DMS153 treated with DMSO at 0.1 percent for 48 hours (cell line): Measurements from ENCODE around the gene ATG7.
"Not testable (repeated sequence)": the region's sequence is repeated elsewhere in the genome, so short reads cannot be mapped to it uniquely, and the experiment has no call there.

ENCODE experiments used
- DNase-seq: peaks from one replicate; lab custom pipeline; 2025; ENCODE audit not compliant: unreplicated experiment; lab: John Stamatoyannopoulos, UW

ATG7 gene

DNA sequence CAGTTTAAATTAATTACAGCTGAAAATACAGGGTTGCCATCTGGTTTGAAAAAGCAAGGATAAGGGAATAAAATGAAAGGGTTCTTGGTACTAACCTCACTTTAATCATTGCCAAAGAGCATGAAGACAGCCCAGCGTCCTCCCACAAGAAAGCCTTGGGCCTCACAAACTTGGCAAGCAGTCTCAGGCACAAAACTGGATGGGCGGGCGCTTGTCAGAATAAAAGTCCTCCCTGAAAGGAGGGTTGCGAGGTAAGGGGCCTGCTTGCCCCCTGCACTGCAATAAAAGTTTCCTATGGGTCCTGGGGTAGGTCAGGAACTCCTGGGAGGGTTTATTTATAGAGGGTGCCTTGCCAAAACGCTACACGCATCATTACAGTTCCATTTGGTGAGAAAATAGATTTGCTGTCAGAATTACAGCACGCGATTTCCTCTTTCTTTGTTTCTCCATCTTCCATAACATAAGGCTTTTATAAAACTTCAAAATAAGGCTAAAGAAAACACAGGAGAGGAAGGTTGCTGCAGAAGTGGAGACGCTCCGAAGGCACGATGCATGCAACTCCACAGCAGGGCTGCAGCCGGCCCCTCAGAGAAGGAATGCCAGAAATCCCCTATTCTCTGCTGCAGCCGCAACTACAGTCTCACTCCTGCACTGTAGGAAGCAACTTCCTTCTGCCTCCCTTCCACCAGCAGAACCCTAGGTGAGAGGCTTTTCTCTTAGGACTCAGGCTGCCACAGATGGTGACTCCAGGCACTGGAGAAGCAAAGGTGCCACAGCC, 310.2 kb downstream of the ATG7 start:
- DNase-seq, result no peak

DNA sequence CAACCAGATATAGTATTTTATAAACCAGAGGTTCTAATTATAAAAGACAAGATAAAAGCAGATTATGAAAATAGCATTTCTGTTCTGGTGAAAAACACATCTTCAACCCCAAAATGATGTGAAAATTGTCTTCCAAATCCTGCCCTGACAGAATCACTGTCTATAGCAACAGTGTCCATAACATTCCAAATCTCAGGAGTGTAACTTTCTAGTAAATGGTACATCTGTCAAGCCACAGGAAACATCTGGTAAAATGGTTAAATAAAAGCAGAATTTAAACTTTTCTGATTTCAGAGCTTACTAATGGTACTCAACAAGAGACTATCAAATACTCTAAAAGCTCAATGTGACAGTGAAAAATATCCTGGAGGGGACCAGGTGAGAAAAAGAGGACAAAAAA, 311.0 kb downstream of the ATG7 start:
- no peak for DNase-seq

DNA sequence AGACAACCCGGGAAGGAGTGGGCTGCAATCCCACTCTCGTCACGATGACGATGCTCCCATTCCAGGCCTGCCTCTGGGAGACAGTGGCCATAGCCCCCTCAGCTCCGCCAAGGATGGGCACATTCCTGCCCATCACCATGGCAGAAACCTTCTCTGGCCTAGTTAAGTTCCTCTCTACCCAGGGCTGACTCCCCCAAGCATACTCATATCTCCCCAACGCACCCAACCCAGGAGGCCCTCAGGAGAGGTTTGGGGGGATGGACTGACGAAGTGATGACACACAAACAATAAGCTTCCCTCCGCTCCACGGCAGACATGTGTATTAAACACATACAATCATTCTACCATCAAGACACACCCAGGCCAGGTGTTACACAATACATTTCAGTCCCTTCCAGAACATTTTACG, 311.4 kb downstream of the ATG7 start:
- no peak for DNase-seq

DNA sequence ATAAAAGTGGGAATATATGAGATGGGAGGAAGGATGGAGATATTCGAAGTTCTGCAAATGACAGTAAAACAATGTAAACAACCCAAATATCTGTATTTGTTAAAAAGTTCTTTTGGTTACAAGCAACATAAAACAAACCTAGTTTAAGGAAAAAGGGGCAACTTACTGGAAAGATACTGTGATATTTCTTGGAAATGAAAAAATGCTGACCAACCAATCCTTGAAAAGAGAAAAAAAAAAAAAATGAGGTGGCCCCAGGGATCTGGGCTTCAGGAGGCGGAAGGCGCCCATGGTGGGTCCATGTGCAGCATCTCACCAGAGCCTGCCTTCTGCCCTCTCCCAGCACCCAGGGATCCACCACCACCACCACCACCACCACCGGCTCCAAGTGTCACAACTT, 312.4 kb downstream of the ATG7 start:
- DNase-seq, result no peak

DNA sequence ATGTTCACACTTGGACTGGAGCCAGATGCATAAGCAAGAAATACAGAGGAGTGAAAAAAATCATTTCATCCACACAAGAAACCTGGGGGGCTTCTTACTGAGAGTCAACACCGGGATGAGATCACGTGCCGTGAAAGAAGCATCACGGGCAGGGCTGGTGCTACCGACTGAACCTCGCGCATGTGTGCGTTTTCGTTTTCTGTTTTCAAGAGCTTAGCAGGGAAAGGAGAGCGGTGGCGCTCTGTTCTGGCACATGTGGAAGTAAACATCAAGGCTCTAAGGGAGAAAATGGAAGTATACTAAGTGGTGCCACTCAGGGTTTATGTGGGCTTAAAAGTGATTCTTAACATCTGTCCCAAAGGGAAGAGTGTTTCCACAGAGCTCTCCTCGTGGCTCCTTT, 315.6 kb downstream of the ATG7 start:
- DNase-seq, result no peak

DNA sequence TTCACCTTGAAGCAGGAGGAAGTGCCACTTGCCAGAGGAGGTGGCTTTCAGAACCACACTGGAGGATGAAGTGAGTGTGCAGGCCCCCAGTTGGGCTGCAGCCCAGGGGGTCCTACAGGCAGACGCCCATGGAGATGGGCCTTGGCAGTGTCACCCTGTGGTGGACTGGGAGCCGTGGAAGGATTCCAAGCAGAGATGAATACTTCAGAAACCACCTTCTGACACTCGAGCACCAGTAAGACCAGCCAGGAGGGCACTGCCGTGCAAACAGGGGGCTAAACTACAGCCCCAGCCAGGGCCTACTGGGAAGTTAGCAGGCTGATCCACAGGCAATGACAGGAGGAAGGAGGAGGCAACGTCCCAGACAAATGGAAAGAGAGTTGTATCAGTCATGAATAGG, 316.1 kb downstream of the ATG7 start:
- no peak for DNase-seq

DNA sequence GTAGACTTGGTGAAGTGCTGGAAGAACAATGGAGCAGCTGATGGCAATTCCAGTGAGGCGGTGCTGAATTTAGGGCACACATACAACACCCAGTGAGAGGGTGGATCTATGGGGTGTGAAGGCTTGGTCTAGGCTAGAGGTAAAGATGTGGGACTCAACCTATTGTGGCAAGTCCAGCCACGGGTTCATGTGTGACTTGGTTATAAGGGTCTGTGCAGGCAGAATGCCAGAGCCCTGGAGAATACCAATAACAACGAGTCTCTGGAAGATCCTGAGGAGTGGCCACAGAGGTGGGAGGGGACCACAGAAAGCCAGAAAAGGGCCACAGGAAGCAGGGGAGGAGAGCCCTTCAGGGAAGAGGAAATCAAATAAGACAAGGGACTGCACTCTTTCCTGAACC, 316.6 kb downstream of the ATG7 start:
- DNase-seq, result no peak

DNA sequence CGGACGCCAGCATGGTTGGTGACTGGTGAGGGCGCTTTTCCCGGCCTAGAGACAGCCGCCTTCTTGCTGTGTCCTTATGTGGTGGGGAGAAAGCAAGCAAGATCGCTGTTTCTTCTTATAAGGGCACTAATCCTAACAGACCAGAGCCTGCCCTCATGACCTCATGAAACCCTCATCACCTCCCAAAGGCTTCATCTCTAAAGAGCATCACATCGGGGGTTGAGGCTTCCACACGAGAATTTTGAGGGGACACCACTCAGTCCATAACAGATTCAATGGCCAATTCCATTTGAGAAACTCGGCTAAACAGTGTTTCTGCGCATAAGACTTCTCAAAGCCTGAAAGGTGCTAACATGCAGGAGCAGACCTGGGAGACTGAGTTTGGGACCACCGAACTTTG, 317.5 kb downstream of the ATG7 start:
- DNase-seq, result no peak

DNA sequence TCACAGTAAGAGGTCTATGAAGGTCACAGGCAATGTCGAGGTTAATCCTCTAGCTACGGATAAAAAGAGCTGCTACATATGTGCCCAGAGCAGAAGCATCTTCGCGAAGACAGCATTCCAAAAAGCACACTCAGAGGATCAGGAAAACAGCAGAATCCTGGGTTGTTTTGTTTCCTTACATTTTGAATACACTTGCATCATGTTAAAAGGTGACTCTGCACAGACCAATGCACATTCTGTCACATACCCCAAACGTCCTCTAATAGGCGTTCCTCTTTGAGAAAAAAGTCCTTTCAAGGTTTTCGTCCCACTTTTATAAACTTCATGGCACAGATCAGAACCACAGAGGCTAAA, 318.8 kb downstream of the ATG7 start:
- DNase-seq, result no peak

DNA sequence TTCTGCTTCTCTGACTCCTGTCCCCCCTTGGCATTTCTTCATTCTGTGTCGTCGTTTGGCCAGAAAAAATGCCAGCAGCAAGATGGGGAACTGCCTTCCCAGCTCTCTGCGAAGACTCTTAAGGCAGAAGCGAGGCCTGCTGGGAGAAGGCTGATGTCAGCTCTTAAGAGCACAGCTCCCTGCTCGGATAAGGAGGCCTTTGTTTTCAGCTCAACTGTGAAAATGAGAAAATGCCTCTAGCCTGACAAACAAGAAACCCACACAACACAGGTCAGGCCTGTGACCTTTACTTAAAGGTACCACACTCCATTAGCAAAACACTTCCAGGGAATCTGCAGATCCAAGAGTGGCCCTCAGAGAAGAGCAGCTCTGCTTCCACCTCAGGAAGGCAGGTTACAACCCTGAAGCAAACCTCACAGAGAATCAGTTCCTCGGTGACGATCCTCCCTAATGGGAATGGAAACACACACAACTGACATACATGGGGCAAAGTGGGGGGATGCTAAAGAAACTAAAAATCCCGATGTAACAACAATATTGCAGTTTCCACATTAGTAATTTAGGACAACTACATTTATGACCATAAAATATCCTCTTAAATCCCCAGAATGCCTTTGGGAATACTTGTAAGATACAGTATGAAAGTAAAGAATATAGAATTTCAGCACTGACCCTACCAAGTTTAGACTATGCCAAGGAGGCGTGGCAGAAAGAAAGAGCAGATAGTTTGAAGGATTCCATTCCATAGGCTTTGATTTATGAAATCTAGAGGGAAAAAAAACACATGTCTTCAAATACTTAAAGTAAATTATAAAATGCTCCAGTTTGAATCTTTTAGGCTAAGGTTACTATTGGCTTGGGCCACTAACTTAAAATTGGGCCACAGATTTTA, 319.4 kb downstream of the ATG7 start:
- no peak for DNase-seq

DNA sequence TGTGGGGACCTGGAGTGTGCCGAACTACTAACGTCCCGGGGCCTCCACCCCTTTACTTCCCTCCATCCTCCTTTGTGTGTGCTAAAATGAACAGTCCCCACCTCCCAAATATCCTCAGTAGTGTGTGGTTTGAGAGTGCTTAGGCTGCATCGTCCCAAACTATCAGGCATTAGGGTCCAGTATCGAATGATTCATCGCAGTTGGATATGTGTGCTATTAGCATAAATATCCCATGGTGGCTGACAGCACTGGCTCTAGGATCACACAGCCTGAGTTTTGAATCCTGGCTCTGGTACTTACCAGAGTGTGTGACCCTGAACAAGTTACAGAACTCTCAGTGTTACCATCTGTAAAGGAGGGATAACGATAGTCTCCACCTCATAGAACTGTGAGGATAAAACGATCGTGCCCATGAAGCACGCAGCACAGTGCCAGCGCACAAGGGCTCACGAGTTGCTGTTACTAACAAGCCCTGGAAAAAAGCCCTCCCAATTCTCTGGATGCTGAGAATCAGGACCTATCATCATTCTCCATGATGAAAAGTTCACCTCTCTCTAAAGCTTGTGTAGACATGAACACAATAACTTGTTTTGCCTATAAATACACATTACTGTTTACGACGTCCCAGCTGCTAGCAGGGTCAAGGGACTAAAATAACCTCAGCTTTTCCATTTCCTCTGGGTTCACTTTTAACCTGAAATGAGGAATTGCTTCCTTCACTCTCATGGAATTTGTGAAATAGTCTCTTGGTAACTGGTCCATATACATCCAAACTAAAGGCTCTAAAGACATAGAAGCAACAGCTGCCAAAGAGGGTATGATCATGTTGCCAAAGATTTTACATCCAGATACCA, 320.5 kb downstream of the ATG7 start:
- no peak for DNase-seq

DNA sequence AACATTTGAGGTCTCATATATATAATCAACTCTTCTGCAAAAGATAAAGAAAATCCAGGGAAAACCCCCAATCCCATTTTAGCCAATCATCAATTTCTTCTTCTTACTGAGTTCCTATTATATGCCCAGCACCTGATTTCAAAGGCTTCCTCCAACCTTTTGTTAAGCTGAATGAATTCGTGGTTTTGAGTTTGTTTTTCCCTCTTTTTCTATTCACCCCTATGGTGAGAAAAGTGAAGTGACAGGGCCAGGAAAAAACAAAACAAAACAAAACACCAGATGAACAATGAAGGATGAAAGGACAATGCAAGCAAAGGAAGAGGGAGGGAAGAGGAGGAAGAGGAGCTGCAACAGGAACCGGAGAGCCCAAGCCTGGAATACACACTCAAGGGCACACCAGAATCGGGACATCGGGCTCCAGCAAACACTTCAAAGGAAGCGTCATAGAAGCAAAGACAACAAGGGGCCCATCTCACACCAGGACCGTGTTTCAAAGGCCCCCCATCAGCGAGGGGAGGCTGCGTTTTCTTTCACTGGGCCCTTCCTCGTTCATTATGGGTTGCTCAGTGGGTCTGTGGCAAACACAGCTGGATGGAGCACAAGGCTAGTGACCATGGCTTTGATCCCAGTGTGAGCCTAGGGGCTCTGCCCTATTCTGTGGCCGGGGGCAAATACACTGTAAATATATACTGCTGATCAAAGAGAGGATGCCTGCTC, 321.3 kb downstream of the ATG7 start:
- no peak for DNase-seq

DNA sequence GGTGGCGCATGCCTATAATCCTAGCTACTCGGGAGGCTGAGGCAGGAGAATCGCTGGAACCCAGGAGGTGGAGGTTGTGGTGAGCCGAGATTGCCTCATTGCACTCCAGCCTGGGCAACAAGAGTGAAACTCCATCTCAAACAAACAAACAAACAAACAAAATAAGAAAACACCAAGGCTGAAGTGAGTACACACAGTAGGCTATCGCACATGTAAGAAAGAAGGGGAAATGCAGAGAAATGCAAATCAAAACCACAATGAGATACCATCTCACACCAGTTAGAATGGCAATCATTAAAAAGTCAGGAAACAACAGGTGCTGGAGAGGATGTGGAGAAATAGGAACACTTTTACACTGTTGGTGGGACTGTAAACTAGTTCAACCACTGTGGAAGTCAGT, 322.8 kb downstream of the ATG7 start:
- not testable (repeated sequence) for DNase-seq

DNA sequence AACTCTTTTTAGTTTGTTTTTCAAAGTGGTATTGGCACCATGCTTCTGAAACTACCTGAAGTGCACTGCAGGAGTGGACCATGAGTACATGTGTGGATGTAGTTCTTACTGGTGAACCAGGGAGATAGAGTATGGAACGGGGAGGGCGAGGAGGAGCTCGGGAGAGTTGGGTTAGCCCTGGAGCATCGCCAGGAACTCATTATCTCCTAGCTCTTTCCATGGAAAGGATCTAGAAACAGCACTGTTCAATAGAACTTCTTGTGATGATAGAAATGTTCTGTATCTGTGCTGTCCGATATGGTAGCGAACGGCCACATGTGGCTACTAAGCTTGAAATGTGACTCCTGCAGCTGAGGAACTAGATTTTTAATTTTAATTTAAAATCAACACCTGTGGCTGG, 324.2 kb downstream of the ATG7 start:
- DNase-seq, result no peak

DNA sequence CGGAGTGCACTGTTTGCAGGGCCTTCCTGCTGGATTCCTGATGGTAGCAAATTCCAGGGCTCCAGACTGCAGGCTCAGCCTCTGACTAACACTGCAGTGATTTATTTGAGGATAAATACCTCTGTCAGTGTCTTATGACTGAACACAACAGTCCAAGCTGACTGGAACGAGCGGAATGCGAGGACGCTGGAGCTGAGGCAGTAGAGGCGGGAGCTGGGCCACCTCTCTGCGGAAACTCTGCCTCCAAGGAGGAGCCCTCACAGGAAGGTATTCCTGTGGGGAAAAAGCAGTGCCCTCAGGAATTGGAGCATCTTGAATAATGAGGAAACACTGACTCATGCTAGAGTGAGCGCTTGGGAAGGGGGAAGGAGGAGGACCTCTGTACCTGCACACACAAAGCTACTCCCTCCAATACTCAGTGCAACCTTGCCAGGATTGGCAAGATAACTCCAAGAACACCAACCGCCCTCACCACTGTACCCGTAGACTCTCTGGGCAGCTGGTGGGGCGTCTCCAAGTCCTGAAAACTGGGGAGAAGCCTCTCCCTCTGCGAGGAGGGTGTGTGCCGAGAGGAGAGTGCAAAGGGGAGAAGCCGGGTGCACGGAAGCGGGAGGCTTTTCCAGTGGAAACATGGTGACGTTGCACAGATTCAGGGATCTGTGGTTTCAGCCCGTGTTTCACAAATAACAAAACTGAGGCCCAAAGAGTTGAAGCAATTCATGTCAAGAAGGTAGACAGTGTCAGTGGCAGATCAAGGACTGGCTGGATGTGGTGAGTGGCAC, 328.5 kb downstream of the ATG7 start:
- DNase-seq, result no peak

DNA sequence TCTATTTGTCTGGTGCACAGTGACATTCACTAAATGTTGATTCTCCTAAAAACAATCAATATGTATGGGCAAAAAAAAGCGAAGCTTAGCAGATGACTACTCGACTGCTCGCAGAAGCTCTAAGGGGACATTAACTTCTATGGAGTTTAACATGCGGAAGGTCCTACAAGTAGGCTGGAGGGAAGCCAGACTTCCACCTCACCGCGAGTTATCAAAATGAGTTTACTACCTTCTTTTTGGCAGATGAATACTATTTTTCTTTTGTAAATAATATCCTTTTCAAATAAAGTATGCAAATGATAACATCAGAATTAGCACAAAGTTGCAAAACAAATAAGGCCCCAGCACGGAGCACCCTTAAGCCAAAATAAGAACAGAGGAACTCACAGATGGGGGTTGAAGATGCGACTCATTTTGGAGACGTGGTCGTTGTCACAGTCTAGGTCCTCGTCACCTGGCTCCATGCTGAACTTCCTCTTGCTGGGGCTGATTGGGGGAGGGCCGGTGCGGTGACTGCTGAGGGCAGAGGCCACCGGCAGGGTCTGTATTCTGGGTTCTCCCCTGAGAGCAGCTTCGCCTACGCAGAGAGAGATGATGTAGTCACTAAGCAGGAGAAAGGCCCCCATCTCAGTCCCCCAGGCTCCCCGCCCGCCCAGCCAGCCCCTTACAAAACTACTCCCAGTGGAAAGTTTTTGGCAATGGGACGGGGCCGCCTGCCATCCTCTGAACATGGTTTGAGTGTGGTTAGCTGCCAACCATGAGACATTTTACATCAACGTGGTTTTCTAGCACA, 329.4 kb downstream of the ATG7 start:
- DNase-seq, result no peak

DNA sequence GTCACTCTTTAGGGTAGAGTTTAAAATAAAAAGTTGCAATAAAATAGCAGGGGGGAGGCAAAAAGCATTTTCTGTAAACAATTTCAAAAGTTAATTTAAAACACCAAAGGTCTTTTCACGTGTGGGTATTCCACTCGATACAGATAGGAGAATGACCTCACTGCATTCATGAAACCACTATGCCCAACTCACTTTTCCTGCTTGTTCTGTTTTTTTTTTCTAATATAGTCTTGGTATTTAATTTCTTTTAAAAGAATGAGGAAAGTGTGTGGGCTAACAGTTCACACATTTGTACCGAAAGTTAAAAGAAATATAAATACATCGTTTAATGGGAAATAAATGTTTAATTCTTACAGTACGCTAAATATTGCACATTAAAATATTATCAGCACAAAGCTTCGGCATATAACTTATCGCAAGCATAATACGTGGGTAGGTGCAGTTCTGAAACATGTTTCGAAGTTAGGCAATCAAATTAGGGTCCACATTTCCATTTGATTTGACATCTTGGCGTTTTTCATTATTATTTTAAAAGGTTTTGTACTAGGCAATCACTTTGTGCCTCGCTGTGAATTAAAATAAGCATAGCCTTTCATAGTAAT, 330.1 kb downstream of the ATG7 start:
- no peak for DNase-seq

DNA sequence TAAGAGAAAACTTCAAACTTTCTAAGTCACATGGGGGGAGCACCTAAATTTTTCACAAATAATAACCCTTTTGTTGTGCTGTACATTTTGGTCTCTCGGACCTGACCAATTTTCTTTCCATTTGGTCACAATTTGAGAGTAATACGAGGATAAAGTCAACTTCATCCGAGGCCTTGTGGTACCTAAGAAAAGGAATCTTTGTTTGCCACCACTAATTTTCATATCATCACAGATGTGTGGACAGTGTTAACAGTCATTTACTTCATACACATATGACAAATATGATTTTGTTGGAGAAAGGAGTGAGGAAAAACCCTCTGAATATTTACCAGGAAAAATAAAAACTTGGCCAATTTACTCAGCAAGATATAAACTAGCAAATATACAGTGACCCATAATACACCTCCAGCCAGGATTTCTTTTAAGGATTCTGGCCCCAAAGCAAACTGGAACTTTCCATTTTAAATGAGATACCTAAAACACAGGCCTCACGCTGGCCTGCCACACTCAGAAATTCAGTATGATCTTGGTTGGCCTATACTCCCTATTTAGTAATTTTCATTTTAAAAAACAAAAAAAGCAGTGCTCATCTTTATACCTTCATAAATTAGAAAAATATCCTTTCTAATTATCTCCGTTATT, 330.8 kb downstream of the ATG7 start:
- DNase-seq, result no peak
